Left ventricle myocardium inferior (tissue), 1 donor: ENCODE measurements around the gene SLC24A3. TPM values are rescaled to one million over a fixed set of nuclear protein-coding genes. Genes with fewer than 3 reads are reported as not detected.

Experiments
- DNase-seq: peaks from one replicate; pipeline ENCODE4 v3.0.0-alpha.2; 2020
- H3K27ac ChIP-seq: fragments of 200-600 bp; replicated peaks from 2 replicates; pipeline ENCODE4 v1.8.0; 2021
- H3K27me3 ChIP-seq: fragments of 200-600 bp; 2 replicates; pipeline ENCODE4 v1.8.0; 2021; ENCODE audit warnings: low read depth
- H3K36me3 ChIP-seq: fragments of 200-600 bp; 2 replicates; pipeline ENCODE4 v1.8.0; 2021
- H3K4me1 ChIP-seq: fragments of 200-600 bp; 2 replicates; pipeline ENCODE4 v1.8.0; 2021
- H3K4me3 ChIP-seq: fragments of 200-600 bp; 2 replicates; pipeline ENCODE4 v1.8.0; 2021; ENCODE audit warnings: mild to moderate bottlenecking, moderate library complexity
- H3K9me3 ChIP-seq: fragments of 200-600 bp; replicated peaks from 2 replicates; pipeline ENCODE4 v1.8.0; 2021
- CTCF ChIP-seq: fragments of 200-600 bp; IDR thresholded peaks from 2 replicates; pipeline ENCODE4 v1.8.0; 2021; ENCODE audit warnings: antibody characterized with exemption, mild to moderate bottlenecking, borderline replicate concordance
- intact Hi-C: fragments of 100-400 bp; cut with micrococcal nuclease; formaldehyde crosslinking; loops from one replicate; pipeline ENCODE4 v1.11.0; 2022
- total RNA-seq: library from RNA; stranded (reverse); fragmentation: NEBNext Ultra II Directional; extraction: Animal tissue kit (Norgen Biotek cat#: 25700); gene quantifications from one replicate; pipeline ENCODE4 v1.2.1, GENCODE V29; 2021
- donor health status: DM: no; HTN: yes; CAD: no; lungs with severe emphysema.

The SLC24A3 gene
- total RNA-seq, 1 donor from 2014 or later: 1.3 TPM

GRCh38 chr20:19264191-19264590, 51.7 kb downstream of the SLC24A3 start:
- DNase-seq: no peak
- Histone ChIP-seq H3K27me3 (peaks cover 14% of the 10 kb centered on the region), H3K27ac (no peak overlapping the region), H3K9me3 (no peaks in the 10 kb centered on the region), H3K4me1 (no peaks in the 10 kb centered on the region), H3K4me3 (no peak overlapping the region), H3K36me3 (no peaks in the 10 kb centered on the region)
- TF ChIP-seq CTCF: no peak
- intact Hi-C loops: no loop called here

GRCh38 chr20:19265646-19266374, 53.4 kb downstream of the SLC24A3 start:
- H3K4me1 ChIP-seq: no peaks in the 10 kb centered on the region
- no peak overlapping the region for H3K4me3 ChIP-seq
- intact Hi-C loops: no loop called here
- no peak for DNase-seq
- no peaks in the 10 kb centered on the region for H3K9me3 ChIP-seq
- no peak overlapping the region for H3K27ac ChIP-seq
- no peak for TF ChIP-seq CTCF
- H3K27me3 ChIP-seq: peaks cover 25% of the 10 kb centered on the region
- H3K36me3 ChIP-seq: no peaks in the 10 kb centered on the region

GRCh38 chr20:19268426-19268825, 56.0 kb downstream of the SLC24A3 start:
- peaks cover 21% of the 10 kb centered on the region for H3K27me3 ChIP-seq
- DNase-seq: no peak
- TF ChIP-seq CTCF: no peak
- H3K27ac ChIP-seq: no peak overlapping the region
- H3K4me3 ChIP-seq: no peak overlapping the region
- no peaks in the 10 kb centered on the region for H3K4me1 ChIP-seq
- H3K36me3 ChIP-seq: no peaks in the 10 kb centered on the region
- intact Hi-C loops: no loop called here
- no peaks in the 10 kb centered on the region for H3K9me3 ChIP-seq

GRCh38 chr20:19269737-19270340, 57.4 kb downstream of the SLC24A3 start:
- Histone ChIP-seq H3K9me3 (no peaks in the 10 kb centered on the region), H3K4me1 (peaks cover 7% of the 10 kb centered on the region), H3K27ac (no peak overlapping the region), H3K27me3 (peaks cover 17% of the 10 kb centered on the region), H3K36me3 (no peaks in the 10 kb centered on the region), H3K4me3 (no peak overlapping the region)
- no peak for DNase-seq
- intact Hi-C loops: loop anchor here (10.0 kb wide), 1 partner anchor 65 kb away; no protein-coding TSS in a partner anchor
- TF ChIP-seq CTCF: no peak

GRCh38 chr20:19271879-19272651, 59.6 kb downstream of the SLC24A3 start:
- Histone ChIP-seq H3K27me3 (peaks cover 17% of the 10 kb centered on the region), H3K4me1 (peaks cover 21% of the 10 kb centered on the region), H3K36me3 (no peaks in the 10 kb centered on the region), H3K27ac (no peak overlapping the region), H3K4me3 (no peak overlapping the region), H3K9me3 (no peaks in the 10 kb centered on the region)
- no peak for DNase-seq
- intact Hi-C loops: loop anchor here (10.0 kb wide), 1 partner anchor 63 kb away; no protein-coding TSS in a partner anchor
- no peak for TF ChIP-seq CTCF
